GM19240 (cell line): ENCODE measurements around the gene GANC.
"Not testable (repeated sequence)": the region's sequence is repeated elsewhere in the genome, so short reads cannot be mapped to it uniquely, and the experiment has no call there.

Experiments
- DNase-seq: peaks from one replicate; pipeline ENCODE4 v3.0.0; 2011; ENCODE audit warnings: low spot score; ENCODE audit not compliant: insufficient read length

Gene GANC, protein sequence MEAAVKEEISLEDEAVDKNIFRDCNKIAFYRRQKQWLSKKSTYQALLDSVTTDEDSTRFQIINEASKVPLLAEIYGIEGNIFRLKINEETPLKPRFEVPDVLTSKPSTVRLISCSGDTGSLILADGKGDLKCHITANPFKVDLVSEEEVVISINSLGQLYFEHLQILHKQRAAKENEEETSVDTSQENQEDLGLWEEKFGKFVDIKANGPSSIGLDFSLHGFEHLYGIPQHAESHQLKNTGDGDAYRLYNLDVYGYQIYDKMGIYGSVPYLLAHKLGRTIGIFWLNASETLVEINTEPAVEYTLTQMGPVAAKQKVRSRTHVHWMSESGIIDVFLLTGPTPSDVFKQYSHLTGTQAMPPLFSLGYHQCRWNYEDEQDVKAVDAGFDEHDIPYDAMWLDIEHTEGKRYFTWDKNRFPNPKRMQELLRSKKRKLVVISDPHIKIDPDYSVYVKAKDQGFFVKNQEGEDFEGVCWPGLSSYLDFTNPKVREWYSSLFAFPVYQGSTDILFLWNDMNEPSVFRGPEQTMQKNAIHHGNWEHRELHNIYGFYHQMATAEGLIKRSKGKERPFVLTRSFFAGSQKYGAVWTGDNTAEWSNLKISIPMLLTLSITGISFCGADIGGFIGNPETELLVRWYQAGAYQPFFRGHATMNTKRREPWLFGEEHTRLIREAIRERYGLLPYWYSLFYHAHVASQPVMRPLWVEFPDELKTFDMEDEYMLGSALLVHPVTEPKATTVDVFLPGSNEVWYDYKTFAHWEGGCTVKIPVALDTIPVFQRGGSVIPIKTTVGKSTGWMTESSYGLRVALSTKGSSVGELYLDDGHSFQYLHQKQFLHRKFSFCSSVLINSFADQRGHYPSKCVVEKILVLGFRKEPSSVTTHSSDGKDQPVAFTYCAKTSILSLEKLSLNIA (N-terminal part only)

DNA sequence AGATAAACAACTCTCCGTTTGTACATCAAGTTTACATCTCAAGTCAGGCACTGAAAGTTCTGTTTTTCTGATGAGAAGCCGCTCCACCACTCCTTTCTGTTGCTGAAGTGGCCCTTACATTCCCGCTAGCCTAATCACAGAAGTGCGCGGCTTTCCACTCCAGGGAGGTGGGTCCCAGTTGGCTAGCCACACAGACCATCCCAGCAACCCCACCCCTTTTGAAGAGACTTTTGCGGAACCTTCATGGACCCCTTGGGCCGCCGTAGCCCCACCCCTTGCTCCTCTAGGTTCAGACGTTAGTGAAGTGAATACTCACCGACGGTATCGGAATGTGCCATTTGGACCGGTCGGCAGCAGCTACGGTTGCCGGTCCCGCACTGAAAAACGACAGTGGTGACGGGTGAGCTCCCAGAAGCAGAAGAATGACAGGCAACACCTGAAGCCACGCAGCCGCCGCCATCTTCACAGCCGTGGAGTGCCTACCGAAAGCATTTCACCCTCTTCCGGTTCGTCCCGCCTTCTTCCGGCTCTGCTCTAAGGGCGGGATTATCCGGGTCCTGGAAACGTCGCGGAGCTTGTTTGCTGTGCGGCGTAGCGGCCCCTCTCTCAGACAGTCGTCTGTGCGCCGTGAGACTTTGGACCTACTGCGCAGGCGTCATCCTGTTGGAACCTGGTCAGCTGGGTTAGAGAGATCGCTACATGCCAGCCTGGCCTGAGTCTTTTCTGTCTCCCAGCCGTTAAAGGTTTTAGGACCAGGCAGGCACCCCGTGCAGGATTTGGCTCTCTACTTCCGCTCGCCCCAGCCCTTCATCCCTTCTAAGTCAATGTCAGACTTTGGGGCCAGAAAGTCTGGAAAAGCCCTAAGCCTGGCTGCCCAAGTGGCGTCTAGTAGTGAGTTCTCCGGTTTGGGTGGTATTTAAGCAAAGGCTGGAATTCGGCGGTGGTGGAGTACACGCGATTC is at the start of gene GANC, which contains the start of gene TMEM87A:
GANC (plus strand) TSS at position 263 of the 961 bp plus-strand sequence. CDS start 1,281 bp downstream, outside the sequence.
TMEM87A (minus strand) TSS at position 495 of the 961 bp plus-strand sequence; CDS start at position 460, 35 bp downstream.
- DNase-seq: peak; percentile 79

DNA sequence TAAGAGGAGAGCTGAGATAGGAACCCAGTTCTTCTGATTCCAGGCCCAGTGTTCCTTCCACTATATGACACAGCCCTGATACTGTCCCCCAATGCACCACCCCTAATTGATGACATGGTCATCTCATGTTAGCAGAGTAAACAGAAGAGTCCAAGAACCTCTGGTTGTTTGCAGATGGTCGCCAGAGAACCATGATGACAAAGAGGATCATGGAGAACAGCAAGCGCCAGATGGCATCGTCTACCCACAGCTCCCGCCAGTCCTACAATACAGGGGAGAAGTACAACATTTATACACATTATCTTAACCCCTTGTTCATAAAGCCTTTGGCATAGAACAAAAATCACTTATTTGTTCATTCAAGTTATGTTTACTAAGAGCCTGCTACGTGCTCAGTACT is 46.4 kb upstream of the GANC start:
- no peak for DNase-seq

- DNase-seq: no peak
Measured at GRCh38 chr15:42228036-42228435, 45.0 kb upstream of the GANC start.

DNA sequence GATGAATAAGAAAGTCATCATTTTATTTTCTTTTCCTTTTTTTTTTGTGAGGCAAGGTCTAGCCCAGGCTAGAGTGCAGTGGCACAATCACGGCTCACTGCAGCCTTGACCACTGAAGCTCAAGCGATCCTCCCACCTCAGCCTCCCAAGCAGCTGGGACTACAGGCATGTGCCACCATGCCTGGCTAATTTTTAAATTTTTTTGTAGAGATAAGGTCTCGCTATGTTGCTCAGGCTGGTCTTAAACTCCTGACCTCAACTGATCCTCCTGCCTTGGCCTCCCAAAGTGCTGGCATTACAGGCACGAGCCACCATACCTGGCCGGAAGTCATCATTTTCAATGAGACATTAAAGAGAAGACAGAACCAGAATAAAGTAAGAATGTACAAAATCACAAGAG is 44.0 kb upstream of the GANC start:
- DNase-seq: not testable (repeated sequence)

GRCh38 chr15:42231088-42231487 is 41.9 kb upstream of the GANC start:
- no peak for DNase-seq

DNA sequence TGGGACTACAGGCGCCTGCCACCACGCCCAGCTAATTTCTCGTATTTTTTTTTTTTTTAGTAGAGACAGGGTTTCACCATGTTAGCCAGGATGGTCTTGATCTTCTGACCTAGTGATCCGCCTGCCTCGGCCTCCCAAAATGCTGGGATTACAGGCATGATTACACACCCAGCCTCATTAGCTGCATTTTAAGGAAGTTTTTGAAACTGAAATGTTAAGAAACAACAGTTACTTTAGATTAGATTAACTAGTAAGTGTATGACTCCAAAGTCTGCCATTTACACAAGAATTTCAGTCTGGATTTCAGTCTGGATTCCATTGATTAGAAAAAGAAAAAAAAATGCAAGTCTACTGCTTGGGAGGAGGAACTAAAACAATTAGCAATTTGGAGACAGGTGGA is 40.4 kb upstream of the GANC start:
- no peak for DNase-seq

GRCh38 chr15:42233107-42233506 is 39.9 kb upstream of the GANC start:
- no peak for DNase-seq

DNA sequence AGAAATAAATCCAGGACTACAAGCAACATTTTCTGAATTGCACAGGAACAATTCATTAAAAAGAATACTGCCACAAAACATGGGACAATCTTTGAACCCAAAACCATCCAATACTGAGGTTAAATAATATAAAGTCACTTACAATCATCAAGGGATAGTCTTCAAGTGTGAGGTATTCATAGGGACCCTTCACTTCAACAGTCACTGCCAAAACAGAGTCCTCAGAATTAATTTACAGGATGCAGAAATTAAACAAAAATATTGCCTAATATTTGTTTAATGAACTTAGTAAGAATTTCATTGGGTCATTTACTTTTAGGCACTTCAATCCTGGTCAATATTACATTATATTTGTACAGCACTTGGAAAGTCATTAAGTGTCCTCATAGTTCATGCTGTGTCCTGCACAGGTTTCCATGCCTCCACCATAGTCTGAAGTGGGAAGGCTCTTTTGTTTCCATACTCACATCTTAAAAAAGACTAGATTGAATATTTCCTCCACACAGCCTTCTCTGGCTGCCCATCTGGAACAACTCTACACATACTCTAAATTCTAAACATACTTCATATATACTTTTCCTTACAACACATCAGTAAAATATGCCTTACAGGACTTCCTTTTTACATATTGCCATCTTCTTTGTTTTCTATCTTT is 33.3 kb upstream of the GANC start:
- DNase-seq: no peak

- no peak for DNase-seq
Measured at GRCh38 chr15:42240823-42241222, 32.2 kb upstream of the GANC start.

DNA sequence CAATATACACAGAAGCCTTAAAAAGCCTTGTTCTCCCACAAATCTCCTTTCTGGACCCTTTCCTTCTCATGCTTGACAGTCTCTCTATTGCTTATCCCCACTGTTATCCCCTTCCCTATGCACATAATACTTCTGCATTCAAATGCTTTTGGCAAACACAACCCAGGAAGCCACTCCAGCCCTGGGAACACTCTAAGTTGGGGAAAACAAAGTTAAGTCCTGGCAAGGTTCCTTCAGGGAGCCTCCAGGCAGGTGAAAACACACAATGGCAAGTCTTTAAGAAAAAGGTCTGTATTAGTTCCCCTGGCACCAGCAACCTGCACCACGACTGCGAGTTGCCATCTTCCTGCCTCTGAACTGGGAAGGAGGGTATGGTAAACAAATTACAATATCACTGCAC is 19.7 kb upstream of the GANC start:
- DNase-seq: no peak

DNA sequence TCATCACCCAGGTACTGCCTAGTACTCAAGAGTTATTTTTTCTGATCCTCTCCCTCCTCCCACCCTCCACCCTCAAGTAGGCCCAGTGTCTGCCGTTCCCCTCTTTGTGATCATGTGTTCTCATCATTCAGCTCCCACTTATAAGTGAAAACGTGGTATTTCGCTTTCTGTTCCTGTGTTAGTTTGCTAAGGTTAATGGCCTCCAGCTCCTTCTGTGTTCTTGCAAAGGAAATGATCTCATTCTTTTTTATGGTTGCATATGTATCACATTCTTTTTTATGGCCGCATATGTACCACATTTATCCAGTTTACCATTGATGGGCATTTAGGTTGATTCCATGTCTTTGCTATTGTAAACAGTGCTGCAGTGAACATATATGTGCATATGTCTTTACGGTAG is 8.2 kb upstream of the GANC start:
- DNase-seq: no peak

DNA sequence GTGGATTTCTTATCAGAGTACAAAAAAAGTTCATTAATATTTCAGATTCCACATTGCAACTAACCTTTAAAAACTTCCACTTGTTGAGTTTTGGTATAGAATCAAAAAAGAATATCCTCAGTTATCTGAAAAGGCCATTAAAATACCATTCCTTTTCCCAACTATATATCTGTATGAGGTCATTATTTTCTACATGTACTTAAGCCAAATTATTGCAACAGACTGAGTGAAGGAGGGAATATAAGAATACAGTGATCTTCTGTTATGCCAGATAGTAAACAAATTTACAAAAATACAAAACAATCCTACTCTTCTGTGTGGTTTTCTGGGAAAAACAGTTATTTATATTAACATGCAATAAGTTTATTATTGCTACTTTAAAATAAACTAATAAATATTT is 5.7 kb upstream of the GANC start:
- no peak for DNase-seq

GRCh38 chr15:42270551-42270950 is 2.5 kb upstream of the GANC start:
- no peak for DNase-seq

DNA sequence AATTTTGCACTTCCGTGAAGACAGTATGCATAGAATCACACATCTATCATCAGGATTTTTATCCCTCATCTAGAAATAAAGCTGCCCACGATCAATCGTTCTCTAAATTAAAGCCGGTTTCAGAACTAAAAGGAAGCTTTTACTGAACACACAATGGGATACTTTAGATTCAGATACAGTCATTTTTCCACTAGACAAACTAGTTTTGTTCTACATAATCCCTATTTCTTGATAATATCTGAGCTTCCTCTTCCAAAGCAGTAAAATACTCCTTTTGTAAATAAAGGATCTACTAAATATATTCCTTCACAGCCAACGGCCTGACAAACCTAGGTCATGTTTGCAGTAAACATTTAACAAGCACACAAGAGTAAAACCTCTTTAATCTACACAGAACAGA is 2.0 kb upstream of the GANC start:
- DNase-seq: no peak

- DNase-seq: peak; percentile 6
Measured at GRCh38 chr15:42273900-42274701, 1.1 kb downstream of the GANC start.

DNA sequence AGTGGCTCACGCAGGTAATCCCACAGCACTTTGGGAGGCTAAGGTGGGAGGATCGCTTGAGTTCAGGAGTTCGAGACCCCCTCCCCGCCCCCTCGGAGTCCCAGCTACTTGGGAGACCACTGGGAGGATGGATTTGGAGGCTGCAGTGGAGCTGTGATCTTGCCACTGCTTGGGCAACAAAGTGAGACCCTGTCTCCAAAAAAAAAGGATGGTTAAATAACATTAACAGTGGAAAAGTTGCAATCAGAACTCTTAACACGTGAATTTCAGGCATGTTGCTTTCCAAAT is 1.6 kb downstream of the GANC start:
- no peak for DNase-seq

- no peak for DNase-seq
Measured at GRCh38 chr15:42275780-42276391, 2.9 kb downstream of the GANC start.

- no peak for DNase-seq
Measured at GRCh38 chr15:42276762-42277161, 3.8 kb downstream of the GANC start.

DNA sequence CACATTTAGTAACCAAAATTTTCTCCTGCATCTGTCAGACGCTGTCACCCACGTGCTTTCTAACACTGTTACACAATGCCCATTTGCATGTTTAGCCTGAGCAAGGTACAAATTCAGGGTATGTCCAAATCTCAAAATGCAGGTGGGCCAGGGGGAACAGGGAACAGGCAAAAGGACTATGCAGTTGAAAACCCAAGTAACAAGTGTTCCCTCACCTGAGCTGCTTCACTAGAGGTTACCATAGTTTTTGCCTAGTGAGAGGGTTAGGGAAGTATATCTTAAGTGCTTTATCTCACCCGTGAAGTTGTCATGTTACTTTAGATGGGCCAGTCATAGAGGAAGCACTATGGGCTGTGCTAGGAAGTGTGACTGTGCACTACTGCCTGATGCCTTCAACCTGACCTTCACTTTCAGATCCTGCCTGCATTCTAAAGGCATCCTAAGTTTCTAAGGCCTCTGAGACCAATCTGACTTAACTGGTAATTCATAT is 6.3 kb downstream of the GANC start:
- no peak for DNase-seq
